ENCODE measurements around the gene MRPL53.
"Not testable (repeated sequence)": the region's sequence is repeated elsewhere in the genome, so short reads cannot be mapped to it uniquely, and the experiment has no call there.

The MRPL53 gene

DNA sequence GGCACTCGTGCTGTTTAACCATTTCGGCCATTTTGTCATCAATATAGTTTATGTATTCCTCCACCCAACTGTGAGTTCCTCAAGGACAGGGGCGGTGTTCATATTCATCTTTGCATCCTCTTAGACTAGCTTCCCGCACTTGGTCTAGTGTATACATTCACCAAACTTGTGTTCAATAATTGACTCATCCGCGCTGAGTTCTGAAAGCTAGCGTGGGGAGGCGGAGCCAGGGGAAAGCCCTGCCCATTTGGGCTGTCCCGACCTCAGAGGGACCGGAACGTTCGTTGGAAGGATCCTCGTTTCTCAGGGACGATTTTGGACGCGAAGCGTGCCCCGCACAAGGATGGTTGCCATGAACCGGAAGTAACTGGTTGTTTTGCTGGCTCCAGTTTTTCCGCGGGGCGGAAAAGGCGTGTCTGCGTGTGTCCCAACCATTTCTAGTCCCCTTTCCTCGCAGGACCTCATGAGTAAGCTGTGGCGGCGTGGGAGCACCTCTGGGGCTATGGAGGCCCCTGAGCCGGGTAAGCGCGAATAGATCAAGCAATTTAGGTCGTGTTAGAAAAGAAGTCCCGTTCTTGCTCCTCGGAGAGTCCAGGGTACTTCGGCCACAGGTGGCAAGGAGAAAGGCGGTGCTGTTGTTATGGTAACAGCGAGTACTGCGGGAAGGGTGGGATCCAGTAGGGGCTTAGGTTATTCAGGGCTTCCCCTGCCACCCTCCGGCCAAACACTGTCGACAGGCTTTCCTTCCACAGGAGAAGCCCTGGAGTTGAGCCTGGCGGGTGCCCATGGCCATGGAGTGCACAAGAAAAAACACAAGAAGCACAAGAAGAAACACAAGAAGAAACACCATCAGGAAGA is 17.6 kb downstream of the MRPL53 start, which contains the start of gene INO80B:
INO80B (plus strand) TSS at position 434 of the 858 bp plus-strand sequence; CDS start at position 464, 30 bp downstream.
- peak; percentile 95 to 96 for DNase-seq (ENCODE audit: low read depth in 2 of 2)

DNA sequence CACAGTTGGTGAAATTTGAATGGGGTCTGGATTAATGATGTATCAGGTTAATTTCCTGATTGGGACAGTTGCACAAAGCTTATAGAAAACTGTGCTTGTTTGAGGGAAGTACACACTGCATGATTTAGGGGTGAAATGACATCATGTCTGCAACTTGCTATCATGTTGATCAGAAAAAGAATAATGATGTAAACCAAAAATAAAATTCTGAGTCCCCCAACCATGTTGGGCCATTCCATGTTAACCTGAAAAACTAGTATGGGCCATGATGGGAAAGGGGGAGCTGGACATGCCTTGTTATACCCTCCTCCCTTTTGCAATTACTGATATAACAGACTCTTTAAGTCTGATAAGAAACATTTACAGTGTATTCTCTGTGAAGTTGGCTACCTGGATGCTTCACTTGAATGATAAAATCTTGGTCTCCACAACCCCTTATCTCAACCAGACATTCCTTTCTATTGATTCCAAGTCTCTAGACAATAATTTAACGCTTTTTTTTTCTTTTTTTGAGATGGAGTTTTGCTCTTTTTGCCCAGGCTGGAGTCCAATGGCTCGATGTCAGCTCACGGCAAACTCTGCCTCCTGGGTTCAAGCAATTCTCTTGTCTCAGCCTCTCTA is 21.8 kb downstream of the MRPL53 start:
- no peak for DNase-seq (ENCODE audit: low read depth in 2 of 2)

DNA sequence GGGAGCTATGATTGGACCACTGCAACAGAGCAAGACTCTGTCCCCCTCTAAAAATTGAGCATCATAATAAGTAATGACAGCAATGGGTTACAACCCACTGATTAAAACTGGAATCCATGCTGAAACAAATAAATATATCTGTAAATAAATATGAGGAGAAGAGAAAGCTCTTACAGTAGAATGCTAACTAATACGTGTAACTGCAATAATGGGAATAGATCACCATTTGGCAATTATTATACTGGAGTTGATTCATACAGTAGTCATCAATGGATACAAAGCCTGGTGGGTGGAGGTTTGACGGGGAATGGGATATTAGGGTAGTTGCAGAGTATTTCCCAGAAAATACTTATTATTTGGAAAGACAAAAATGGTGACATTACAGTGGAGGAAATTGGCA is 23.7 kb downstream of the MRPL53 start:
- no peak for DNase-seq (ENCODE audit: low read depth in 2 of 2)

DNA sequence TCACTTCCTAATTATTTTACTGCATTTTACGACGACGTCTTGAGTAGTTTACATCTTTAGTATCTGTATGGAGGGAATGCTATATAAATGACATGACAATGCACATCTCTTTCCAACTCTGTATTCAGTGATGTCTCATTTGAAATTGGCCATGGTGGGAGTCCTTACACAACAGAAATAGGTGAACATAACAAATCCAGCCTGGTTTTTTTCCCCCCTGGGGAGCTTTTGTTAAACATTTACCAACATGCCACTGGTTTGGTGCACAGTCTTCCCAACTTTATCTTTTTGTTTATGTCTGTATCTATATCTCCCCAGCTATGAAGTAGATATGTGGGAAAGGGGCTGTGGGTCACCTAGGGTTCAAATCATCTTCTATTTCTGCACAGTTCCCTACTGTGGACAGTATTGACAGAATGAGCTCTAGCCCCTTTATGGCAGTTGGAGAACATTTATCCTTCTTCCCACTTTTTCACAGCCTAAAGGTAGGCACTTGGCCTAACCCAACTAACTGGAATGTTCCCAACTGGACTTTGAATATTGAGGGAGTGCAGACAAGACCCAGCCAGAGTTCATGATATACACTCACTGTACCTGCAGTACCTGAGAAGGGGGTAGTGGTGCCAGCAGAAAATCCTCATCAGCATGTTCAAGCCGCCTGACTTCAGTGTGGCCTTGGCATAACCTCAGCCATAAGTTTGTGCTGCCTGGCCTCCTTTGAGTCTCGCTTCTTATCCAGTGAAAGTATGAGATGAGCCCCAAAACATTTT is 25.1 kb downstream of the MRPL53 start:
- no peak for DNase-seq (ENCODE audit: low read depth in 2 of 2)

DNA sequence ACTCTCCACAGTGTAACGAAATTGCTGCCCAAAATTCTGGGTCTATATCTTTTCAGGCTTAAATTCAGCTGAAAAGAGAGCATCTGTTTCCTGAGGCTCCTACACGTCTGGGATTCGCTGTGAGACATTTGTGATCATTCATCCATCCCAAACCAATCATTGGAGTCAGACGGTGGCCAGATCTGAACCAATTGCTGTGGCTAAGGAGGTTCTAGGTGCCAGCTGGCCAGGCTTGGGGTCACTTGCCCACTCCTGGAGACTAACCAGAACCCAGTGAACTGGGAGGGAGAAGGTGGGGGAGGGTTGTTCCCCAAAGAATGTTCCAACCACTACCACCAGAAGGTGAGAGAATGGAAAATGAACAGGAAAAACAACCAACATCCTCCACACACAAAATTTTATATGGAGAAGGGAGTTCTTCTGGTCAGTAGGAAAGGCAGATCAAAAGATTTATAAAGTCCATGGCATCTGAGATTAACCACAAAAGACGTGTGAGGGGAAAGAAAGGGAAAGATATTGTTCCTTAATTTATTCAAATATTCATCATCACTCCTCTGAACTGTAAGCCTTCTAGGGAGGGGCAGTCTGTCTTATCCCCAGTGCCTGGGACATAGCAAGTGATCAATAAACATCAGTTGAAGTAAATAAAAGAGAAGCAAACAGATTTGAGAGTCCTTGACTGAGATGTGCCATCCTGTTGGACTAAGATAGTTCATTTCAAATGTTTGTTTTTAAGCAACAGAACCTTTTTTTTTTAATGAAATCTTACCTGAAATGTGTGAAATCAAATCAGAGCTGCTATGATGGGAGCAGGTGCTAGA is 27.8 kb downstream of the MRPL53 start:
- DNase-seq (ENCODE audit: low read depth in 2 of 2), result no peak

DNA sequence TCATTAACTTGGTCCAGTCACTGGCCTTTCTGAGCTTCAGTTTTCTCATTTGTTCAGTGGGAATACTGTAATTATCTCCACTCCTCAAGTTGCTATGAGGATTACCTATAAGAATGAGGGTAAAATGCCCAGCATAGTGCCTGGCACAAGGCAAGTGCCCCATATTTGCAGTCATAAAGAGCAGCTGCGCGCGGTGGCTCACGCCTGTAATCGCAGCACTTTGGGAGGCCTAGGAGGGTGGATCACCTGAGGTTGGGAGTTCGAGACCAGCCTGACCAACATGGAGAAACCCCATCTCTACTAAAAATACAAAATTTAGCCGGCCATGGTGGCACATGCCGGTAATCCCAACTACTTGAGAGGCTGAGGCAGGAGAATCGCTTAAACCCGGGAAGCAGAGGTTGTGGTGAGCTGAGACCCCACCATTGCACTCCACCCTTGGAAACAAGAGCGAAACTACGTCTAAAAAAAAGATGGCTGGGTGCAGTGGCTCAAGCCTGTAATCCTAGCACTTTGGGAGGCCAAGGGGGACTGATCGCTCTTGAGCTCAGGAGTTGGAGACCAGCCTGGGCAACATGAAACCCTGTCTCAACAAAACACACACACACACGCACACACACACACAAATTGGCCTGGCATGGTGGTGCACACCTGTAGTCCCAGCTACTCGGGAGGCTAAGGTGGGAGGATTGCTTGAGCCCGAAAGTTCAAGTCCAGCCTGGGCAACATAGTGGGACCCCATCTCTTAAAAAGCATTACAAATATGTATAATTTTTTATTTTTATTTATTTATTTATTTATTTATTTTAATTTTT is 29.8 kb downstream of the MRPL53 start:
- DNase-seq (ENCODE audit: low read depth in 2 of 2), result not testable (repeated sequence)

DNA sequence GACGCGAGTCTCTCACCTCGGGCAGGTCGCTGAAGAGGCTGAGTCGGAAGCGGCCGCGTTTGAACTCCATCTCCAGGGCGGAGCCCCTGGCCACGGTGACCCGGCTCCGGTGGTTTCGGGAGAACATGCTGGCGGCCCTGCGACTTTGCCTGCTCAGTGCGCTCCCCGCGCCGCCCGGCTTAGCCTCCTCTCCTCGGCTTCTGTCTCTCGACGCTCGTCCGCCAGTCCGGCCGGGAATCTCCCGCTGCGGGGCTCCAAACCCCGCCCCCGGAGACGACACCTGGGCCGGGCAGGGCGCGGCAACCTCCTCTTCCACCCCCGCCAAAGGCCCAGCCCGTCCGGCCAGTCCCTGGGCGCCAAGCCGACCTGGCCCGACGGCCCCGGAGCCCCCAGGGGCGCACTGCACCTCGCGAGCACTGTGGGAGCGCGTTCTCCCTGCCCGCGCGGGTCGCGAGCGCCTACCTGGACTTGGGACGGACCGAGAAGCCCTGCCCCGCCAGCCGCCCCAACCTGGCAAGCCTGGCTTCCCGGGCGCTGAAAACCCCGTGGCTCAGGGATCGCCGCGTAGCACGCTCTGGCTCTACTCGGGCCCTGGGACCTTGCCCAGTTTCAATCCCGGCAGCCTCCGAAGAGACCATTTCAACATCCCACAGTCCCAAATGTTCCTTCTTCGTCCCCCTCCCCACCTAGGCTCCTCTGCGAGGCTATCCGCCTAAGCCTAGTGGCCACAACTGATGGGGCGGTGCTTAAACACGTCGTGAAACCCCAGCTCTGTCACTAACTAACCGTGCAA is 30.6 kb downstream of the MRPL53 start, which contains the start of gene RTKN:
RTKN (minus strand) TSS at position 248 of the 793 bp plus-strand sequence; CDS start at position 127, 121 bp downstream.
- no peak for DNase-seq (ENCODE audit: low read depth in 2 of 2)

DNA sequence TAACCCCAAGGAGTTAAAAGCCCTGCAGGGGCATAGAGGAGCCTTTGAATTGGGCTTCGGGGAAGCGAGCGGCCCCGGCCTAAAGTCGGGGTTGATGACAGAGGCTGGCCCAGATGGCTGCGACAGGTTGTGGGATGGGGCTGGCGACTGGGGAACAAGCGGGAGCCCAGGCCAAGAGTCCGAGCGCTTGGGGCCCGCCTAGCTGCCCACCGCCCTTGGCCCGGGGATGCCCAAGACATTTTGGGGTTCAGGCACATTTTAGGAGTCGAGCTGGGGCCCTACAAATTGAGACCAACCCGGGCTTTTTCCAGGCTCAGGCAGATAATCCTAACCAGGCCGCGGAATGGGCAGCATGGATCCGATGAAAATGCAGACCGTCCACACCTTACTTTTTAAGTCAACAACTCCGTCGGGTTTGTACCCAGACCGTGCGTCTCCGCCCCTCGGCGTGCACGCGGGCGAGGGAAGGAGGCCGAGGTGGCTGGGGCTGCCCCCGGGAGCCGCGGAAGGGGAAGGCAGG is 31.2 kb downstream of the MRPL53 start:
- no peak for DNase-seq (ENCODE audit: low read depth in 2 of 2)

DNA sequence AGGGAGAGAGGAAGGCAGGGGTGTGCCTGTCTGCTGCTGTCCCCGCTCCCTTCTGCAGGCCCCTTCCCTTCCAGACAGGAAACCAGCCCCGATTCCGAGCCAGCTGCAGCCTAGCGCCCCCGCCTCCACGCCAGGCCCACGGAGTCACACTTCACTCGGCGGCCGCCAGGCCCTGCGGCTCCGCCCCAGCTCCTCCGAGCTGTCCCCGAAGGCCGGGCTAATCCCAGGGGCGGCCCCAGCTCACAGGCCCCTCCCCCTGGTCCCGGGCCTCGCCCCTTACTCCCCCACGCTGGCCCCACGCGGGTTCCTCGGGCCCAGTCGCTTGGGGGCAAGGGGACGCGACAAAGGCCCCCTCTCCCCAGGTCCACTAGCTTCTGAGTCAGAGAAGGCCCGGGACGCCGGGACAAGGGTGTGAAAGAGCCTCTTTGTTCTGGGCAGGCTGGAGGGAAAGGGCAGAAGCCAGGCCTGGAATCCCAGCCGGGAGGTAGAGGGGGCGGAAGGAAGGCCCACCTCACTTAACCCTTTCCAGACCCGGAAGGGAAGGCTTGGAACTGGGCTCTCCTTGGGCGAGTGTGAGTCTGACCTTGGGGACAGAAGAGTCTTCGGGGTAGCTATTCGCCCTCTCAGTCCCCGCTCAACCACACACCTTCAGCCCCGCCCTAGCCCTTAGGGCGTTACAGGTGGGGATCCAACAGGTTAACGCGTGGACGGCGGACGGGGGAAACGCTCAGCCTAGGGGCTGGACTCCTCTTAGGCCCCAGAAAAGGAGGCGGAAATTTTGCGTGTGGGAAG is 31.9 kb downstream of the MRPL53 start:
- DNase-seq (ENCODE audit: low read depth in 2 of 2), result no peak

DNA sequence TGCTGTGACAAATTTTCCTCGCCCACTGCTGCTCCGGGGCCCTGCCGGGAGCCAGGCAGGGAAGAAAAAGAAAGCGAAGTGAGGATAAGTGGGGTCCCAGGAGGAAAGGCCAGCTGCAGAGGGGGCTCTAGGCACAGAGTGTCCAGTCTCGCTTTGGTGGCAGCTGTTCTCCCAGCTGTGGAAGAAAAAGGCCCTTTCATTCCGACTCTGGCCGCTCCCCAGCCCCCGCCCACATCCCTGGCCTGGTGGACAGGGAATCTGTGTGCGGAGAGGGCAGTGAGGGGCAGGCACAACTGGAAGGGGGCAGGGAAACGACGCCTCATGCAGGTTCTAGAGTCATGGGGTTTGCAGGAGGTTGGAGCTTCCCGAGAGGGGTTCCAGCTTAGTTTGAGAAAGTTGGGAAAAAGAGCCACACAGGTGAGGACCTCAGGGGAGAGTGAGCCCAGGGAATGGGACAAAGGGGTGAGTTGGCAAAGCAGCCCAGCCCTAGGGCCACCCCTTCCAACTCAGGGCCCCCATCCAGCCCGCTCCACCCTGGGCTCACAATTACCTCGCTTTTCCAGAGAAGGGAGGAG is 32.6 kb downstream of the MRPL53 start:
- DNase-seq (ENCODE audit: low read depth in 2 of 2), result no peak

DNA sequence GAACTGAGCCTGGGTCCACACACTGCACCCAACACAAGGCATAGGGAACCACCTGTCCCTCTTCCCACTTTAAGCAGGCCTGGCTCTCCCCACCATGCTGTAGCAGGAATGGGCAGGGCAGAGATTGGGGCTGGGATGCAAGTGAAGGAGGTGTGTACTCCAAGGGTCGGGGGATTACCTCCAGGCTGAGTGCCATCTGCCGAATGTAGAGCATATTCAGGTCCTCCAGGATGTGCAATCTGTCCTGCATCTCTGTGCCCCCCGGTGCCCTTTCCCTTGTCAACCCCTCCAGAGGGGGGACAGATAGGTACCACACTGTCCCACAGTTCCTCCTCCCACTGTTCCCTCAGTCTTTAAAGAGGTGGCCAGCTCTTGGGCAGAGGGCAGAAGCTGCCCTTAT is 33.1 kb downstream of the MRPL53 start:
- DNase-seq (ENCODE audit: low read depth in 2 of 2), result no peak

DNA sequence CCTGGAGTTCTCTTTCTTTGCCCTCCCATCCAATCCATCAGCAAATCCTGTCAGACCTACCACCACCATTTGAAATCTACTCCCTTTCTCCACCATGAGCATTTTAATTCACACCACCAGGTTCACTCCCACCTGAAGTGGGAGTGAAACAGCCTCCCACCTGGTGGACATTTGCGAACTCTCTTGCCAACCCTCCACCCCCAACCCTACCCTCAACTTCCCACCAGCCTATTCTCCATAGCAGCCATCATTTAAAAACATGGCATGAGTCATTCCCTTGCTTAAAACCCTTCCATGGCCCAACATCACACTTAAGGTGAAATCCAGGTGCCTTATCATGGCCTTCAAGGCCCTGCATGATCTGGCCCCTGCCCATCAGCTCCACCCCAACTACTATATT is 34.2 kb downstream of the MRPL53 start:
- DNase-seq (ENCODE audit: low read depth in 2 of 2), result no peak

DNA sequence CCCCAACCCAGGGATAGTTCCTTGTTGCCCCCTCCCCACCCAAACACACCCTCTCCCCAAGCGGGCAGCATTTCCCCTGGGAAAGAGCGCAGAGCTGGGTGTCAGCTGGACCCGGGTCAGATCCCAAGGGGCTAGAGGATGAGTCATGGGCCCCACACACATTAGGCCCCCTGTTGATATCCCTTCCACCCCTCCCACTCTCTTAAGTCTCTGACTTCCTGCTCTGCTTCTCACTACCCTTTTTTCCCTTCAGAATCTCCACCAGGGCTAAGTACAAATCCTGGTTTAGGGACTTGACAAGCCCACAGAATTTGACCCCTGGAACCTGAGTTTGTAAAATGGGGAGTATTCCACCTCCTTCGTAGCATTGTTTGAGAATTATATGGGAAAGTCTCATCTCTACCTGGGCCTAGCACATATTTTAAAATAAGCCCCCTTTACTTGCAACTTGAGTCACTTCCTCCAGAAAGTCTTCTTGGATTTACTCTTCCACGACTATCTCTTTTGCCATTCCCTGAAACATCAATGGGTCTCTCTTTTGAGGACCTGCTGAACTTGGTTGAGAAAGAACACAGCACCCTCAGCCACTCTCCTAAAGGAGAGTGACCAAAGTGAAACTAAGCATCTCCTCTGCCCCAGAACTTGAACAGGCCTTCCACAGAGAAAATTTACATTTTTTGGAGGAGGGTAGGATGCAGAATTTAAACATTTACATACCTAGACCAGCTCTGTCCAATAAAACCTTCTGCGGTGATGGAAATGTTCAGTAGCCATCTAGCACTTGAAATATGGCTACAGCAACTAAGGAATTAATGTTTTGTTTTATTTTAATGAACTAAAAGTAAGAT is 35.4 kb downstream of the MRPL53 start:
- no peak for DNase-seq (ENCODE audit: low read depth in 2 of 2)

DNA sequence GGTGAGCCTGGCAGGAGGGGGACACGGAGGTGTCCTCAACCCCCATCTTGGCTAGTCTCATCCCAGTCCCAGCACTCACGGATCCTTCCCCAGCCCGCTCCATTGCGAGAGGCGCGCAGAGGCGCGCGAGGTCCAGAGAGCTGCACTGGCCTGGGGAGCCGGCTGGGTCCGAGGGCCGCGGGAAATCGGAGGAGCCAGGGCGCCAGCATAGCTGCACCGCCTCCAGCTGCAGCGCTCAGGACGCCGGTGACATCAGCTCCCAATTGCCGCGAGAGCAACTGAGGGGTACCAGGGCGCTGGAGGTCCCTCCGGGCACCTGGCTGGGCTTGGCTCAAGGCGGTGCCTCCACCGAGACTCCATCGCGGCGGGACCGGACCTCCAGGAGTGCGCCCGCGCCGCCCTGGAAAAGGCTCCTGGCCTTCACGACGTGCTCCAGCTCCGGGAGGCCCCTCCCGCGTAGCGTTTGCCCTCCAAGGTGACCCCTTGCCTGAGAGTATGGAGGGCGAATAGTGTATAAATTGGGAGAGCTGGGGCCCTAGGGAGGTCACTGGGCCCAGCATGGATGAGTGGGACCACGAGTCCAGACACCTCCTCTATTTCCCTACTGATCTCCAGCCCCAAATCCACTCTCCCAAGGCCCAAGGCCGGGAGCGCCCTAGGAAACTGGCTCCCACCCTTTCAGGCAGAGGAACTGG is 36.2 kb downstream of the MRPL53 start:
- DNase-seq (ENCODE audit: low read depth in 2 of 2), result no peak

DNA sequence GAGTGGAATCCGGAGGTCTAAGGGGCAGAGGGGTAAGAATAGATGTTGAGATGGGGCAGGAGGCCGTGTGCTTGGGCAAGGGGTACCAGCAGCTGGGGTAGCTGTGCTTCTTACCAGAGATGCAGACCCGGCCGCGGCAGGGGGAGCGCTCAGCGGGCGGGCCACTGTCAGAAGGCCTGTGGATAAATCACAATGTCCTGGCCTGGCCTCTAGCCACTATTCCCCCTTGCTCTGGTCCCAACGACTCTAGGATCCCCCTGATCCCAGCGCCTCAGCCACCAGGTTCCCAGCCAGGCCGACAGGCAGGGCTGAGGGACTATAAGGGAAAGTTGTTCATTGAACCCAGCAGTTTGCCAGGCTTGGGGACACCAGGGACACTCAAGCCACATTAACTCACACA is 42.0 kb downstream of the MRPL53 start:
- no peak for DNase-seq (ENCODE audit: low read depth in 2 of 2)

DNA sequence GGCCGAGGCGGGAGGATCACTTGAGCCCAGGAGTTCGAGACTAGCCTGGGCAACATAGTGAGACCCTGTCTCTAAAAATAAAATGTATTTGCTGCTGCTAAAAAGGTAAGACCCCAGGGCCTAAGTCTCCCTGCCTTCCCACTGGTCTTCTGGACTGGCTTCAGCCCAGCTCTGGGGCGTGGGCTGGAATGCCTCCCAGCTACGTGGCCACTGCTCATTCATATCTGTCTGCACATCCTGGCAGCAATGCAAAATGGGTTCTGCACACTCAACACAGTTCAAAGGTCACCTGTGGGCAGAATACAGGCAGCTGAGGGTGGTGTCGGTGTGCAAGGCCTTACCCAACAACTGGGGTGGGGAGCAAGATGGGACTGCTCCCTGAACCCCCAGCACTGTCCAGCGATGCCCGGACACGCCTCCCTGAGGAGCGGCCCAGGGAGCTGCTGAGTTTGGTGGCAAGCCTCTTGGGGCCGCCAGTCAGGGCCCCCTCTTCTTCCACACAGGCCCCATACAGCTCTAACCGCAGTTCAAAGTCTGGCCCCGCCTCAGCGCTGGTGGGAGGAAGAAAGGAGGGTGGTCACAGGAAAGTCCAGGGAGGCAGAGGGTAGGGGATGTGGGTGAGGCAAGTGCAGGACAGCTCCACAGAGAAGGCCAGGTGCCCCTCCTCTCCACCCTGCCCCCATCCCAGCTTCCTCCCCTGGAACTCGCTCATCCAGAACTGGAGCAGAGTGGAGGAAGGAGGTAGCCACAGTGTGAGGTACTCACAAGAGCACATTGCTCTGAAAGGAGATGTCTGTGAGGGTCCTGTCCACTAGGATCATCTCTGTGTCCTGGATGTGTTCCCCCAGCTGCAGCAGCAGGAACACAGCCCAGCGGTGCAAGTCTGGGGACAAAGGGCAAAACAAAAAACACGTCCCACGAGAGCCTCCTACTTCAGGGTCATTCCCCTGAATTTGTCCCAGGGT is 42.7 kb downstream of the MRPL53 start:
- DNase-seq (ENCODE audit: low read depth in 2 of 2), result no peak

All from stimulated activated CD8-positive, alpha-beta memory T cell treated with anti-CD3 and anti-CD28 coated beads, Interleukin-15, amount 100 ng/mL, for 4 hours (primary cell).